NCI-H2227 (cell line): ENCODE measurements around the gene ARHGEF35.
"Not testable (repeated sequence)": the region's sequence is repeated elsewhere in the genome, so short reads cannot be mapped to it uniquely, and the experiment has no call there.

Experiments
- DNase-seq: peaks from one replicate; lab custom pipeline; 2025; ENCODE audit not compliant: unreplicated experiment; lab: John Stamatoyannopoulos, UW

The ARHGEF35 gene

GRCh38 chr7:144179165-144179479 is 16.5 kb downstream of the ARHGEF35 start:
- not testable (repeated sequence) for DNase-seq

- DNase-seq, result not testable (repeated sequence)
Observed at GRCh38 chr7:144178380-144179164, 17.1 kb downstream of the ARHGEF35 start.

- no peak for DNase-seq
Observed at GRCh38 chr7:144174613-144175012, 21.0 kb downstream of the ARHGEF35 start.

GRCh38 chr7:144171594-144172350 is 23.9 kb downstream of the ARHGEF35 start:
- not testable (repeated sequence) for DNase-seq

- no peak for DNase-seq
Observed at GRCh38 chr7:144164784-144165183, 30.8 kb downstream of the ARHGEF35 start.

- no peak for DNase-seq
Observed at GRCh38 chr7:144158861-144159260, 36.8 kb downstream of the ARHGEF35 start.

GRCh38 chr7:144148224-144148827 is 47.3 kb downstream of the ARHGEF35 start:
- DNase-seq, result no peak

GRCh38 chr7:144144426-144144825 is 51.2 kb downstream of the ARHGEF35 start:
- no peak for DNase-seq

GRCh38 chr7:144142187-144142586 is 53.4 kb downstream of the ARHGEF35 start:
- DNase-seq, result no peak

GRCh38 chr7:144137501-144137900 is 58.1 kb downstream of the ARHGEF35 start:
- DNase-seq, result no peak
